HEK293 (cell line): Measurements from ENCODE around the gene STX18.

Experiments
- CTCF ChIA-PET: fragments of 350-600 bp; formaldehyde crosslinking; extraction: SDS; loops from one replicate; lab custom pipeline; 2021; ENCODE audit warnings: antibody characterized with exemption; lab: Yijun Ruan, JAX
- POLR2A ChIA-PET: fragments of 300-600 bp; formaldehyde crosslinking; extraction: SDS; loops from one replicate; lab custom pipeline; 2020; ENCODE audit warnings: antibody characterized with exemption, inconsistent platforms; lab: Yijun Ruan, JAX
- H3K27ac ChIP-seq: fragments of 200-500 bp; sonication (Bioruptor generic); 2 replicates; pipeline ENCODE4 v1.5.1; 2014; ENCODE audit warnings: low read depth, low read length, control low read depth, inconsistent platforms; ENCODE audit errors: extremely low read depth
- H3K36me3 ChIP-seq, 2 experiments: fragments of 200-500 bp in 1 of 2; sonication (Bioruptor generic) in 1 of 2; 1 replicate in 1 of 2; 2 replicates in 1 of 2; pipeline ENCODE4 v1.5.1; 2014 to 2017; ENCODE audit warnings: inconsistent platforms in 2 of 2, low read length in 2 of 2; ENCODE audit not compliant: control insufficient read depth in 2 of 2, insufficient read depth in 1 of 2
- H3K4me1 ChIP-seq: fragments of 200-500 bp; sonication (Bioruptor generic); 2 replicates; pipeline ENCODE4 v1.5.1; 2014; ENCODE audit warnings: mild to moderate bottlenecking, low read length, inconsistent platforms; ENCODE audit not compliant: control insufficient read depth, insufficient read depth
- H3K4me3 ChIP-seq: 2 replicates; pipeline ENCODE4 v1.5.1; 2011; ENCODE audit warnings: low read depth, mild to moderate bottlenecking, control low read depth, low read length, moderate library complexity
- H3K9me3 ChIP-seq: fragments of 200-500 bp; sonication (Bioruptor generic); 2 replicates; pipeline ENCODE4 v1.5.1; 2014; ENCODE audit warnings: low read depth, low read length, inconsistent platforms; ENCODE audit not compliant: control insufficient read depth, insufficient read depth
- BCL11A ChIP-seq: fragments of 450-650 bp; formaldehyde crosslinking; IDR thresholded peaks from 2 replicates; pipeline ENCODE4 v1.5.1; 2016; ENCODE audit warnings: low read depth, missing biosample characterization, missing genetic modification characterization
- HOXA7 ChIP-seq: sonication (generic); formaldehyde crosslinking; IDR thresholded peaks from 2 replicates; pipeline ENCODE4 v1.8.1; 2022; ENCODE audit warnings: missing genetic modification reagents, borderline replicate concordance
- REPIN1 ChIP-seq: fragments of 450-650 bp; formaldehyde crosslinking; IDR thresholded peaks from 2 replicates; pipeline ENCODE4 v1.5.1; 2017; ENCODE audit warnings: missing biosample characterization, missing genetic modification characterization, low read depth
- ZBTB17 ChIP-seq: fragments of 450-650 bp; formaldehyde crosslinking; IDR thresholded peaks from 2 replicates; pipeline ENCODE4 v1.5.1; 2016; ENCODE audit warnings: missing biosample characterization, missing genetic modification characterization
- ZBTB21 ChIP-seq: fragments of 450-650 bp; formaldehyde crosslinking; IDR thresholded peaks from 2 replicates; pipeline ENCODE4 v1.5.1; 2017; ENCODE audit warnings: missing biosample characterization, missing genetic modification characterization
- ZFP37 ChIP-seq: fragments of 450-650 bp; formaldehyde crosslinking; IDR thresholded peaks from 2 replicates; pipeline ENCODE4 v1.5.1; 2016; ENCODE audit warnings: missing biosample characterization, missing genetic modification characterization
- ZFP41 ChIP-seq: fragments of 450-650 bp; formaldehyde crosslinking; IDR thresholded peaks from 2 replicates; pipeline ENCODE4 v1.5.1; 2016; ENCODE audit warnings: missing biosample characterization, missing genetic modification characterization, borderline replicate concordance
- ZNF132 ChIP-seq: fragments of 450-650 bp; formaldehyde crosslinking; IDR thresholded peaks from 2 replicates; pipeline ENCODE4 v1.5.1; 2017; ENCODE audit warnings: missing biosample characterization, missing genetic modification characterization, borderline replicate concordance
- ZNF133 ChIP-seq: fragments of 450-650 bp; formaldehyde crosslinking; IDR thresholded peaks from 2 replicates; pipeline ENCODE4 v1.5.1; 2016; ENCODE audit warnings: missing biosample characterization, missing genetic modification characterization
- ZNF184 ChIP-seq: fragments of 450-650 bp; IDR thresholded peaks from 2 replicates; pipeline ENCODE4 v1.5.1; 2018; ENCODE audit warnings: missing biosample characterization, mild to moderate bottlenecking, missing genetic modification characterization
- ZNF221 ChIP-seq: fragments of 450-650 bp; formaldehyde crosslinking; IDR thresholded peaks from 2 replicates; pipeline ENCODE4 v1.5.1; 2017; ENCODE audit warnings: missing biosample characterization, missing genetic modification characterization, borderline replicate concordance
- ZNF280C ChIP-seq: fragments of 450-650 bp; formaldehyde crosslinking; IDR thresholded peaks from 2 replicates; pipeline ENCODE4 v1.5.1; 2016; ENCODE audit warnings: missing biosample characterization, missing genetic modification characterization
- ZNF341 ChIP-seq: fragments of 450-650 bp; formaldehyde crosslinking; IDR thresholded peaks from 2 replicates; pipeline ENCODE4; 2016; ENCODE audit warnings: low read depth, missing biosample characterization, missing genetic modification characterization
- ZNF354C ChIP-seq: fragments of 450-650 bp; formaldehyde crosslinking; IDR thresholded peaks from 2 replicates; pipeline ENCODE4 v1.5.1; 2016; ENCODE audit warnings: missing biosample characterization, missing genetic modification characterization, low read depth, borderline replicate concordance
- ZNF366 ChIP-seq: fragments of 450-650 bp; formaldehyde crosslinking; conservative IDR thresholded peaks from 2 replicates; pipeline ENCODE4 v1.5.1; 2016; ENCODE audit warnings: missing biosample characterization, missing genetic modification characterization
- ZNF391 ChIP-seq: fragments of 450-650 bp; formaldehyde crosslinking; IDR thresholded peaks from 2 replicates; pipeline ENCODE4 v1.5.1; 2016; ENCODE audit warnings: low read depth, missing biosample characterization, missing genetic modification characterization, borderline replicate concordance
- ZNF544 ChIP-seq: fragments of 450-650 bp; formaldehyde crosslinking; IDR thresholded peaks from 2 replicates; pipeline ENCODE4 v1.5.0; 2017; ENCODE audit warnings: missing biosample characterization, missing genetic modification characterization
- ZNF548 ChIP-seq: fragments of 450-650 bp; formaldehyde crosslinking; IDR thresholded peaks from 2 replicates; pipeline ENCODE4 v1.5.1; 2016; ENCODE audit warnings: missing biosample characterization, missing genetic modification characterization
- ZNF549 ChIP-seq: fragments of 450-650 bp; IDR thresholded peaks from 2 replicates; pipeline ENCODE4 v1.5.1; 2018; ENCODE audit warnings: missing biosample characterization, missing genetic modification characterization, mild to moderate bottlenecking, inconsistent platforms, moderate library complexity
- ZNF585B ChIP-seq: fragments of 450-650 bp; formaldehyde crosslinking; IDR thresholded peaks from 2 replicates; pipeline ENCODE4 v1.5.1; 2016; ENCODE audit warnings: missing biosample characterization, missing genetic modification characterization
- ZNF624 ChIP-seq: fragments of 450-650 bp; formaldehyde crosslinking; IDR thresholded peaks from 2 replicates; pipeline ENCODE4 v1.5.1; 2017; ENCODE audit warnings: missing biosample characterization, missing genetic modification characterization
- ZNF660 ChIP-seq: fragments of 450-650 bp; IDR thresholded peaks from 2 replicates; pipeline ENCODE4 v1.5.1; 2018; ENCODE audit warnings: missing biosample characterization, mild to moderate bottlenecking, missing genetic modification characterization
- ZSCAN18 ChIP-seq: fragments of 450-650 bp; formaldehyde crosslinking; IDR thresholded peaks from 2 replicates; pipeline ENCODE4 v1.5.1; 2016; ENCODE audit warnings: missing biosample characterization, missing genetic modification characterization
- ZSCAN5A ChIP-seq: fragments of 450-650 bp; formaldehyde crosslinking; IDR thresholded peaks from 2 replicates; pipeline ENCODE4 v1.5.1; 2016; ENCODE audit warnings: missing biosample characterization, missing genetic modification characterization

The STX18 gene

GRCh38 chr4:4456816-4457578 lies 84.9 kb downstream of the STX18 start (continued):
- TF ChIP-seq ZNF280C (tag by site-specific recombination) (no peak), ZNF221 (tag by site-specific recombination) (no peak), ZNF624 (tag by site-specific recombination) (no peak), ZSCAN18 (no peak), ZNF585B (tag by site-specific recombination) (no peak), REPIN1 (tag by site-specific recombination) (no peak), BCL11A (tag by site-specific recombination) (no peak), ZSCAN5A (tag by site-specific recombination) (no peak), ZNF133 (tag by site-specific recombination) (no peak)

- Histone ChIP-seq H3K4me1 (peaks cover under 1% of the 10 kb centered on the region; the same call in 1 of the 2 replicates), H3K4me3 (no peak overlapping the region)
- no peak for TF ChIP-seq ZNF341
- TF ChIP-seq ZNF132 (tag by site-specific recombination) = no peak
- no peak for TF ChIP-seq ZNF549 (tag by site-specific recombination)
- TF ChIP-seq ZFP41 = no peak
- TF ChIP-seq ZNF548 (tag by site-specific recombination) = no peak
- no peak for TF ChIP-seq BCL11A (tag by site-specific recombination)
- no peak for TF ChIP-seq ZNF544
- TF ChIP-seq ZNF354C (tag by site-specific recombination) = no peak
- TF ChIP-seq ZFP37 (tag by site-specific recombination) = no peak
- no peak for TF ChIP-seq ZNF366 (tag by site-specific recombination)
- TF ChIP-seq ZNF184 = no peak
- TF ChIP-seq ZBTB21 (tag by site-specific recombination) = no peak
- no peak for TF ChIP-seq ZBTB17 (tag by site-specific recombination)
- TF ChIP-seq ZNF660 (tag by site-specific recombination) = no peak
- TF ChIP-seq ZNF391 = no peak
- TF ChIP-seq HOXA7 (CRISPR knock-in tag) = no peak
- TF ChIP-seq, all 188 proteins: peak for 0
- H3K36me3 ChIP-seq = peaks cover 0 to 71% of the 10 kb centered on the region in 2 experiments; a peak in 1 of 3 replicates
- no peak overlapping the region for H3K27ac ChIP-seq
- H3K9me3 ChIP-seq = no peaks in the 10 kb centered on the region
- ChIA-PET CTCF (no interaction called here), POLR2A (no interaction called here)
Observed at GRCh38 chr4:4456351-4456750, 85.5 kb downstream of the STX18 start.
